A549 treated with DMSO at 1 μM for 4 hours (cell line): ENCODE data around the gene CRK. TPM values are rescaled to one million over a fixed set of nuclear protein-coding genes. Genes with fewer than 3 reads are reported as not detected.

Experiments
- total RNA-seq: library from RNA; stranded (reverse); fragments of 200-300 nt; extraction: Qiagen RNA extraction; gene quantifications from 5 replicates; pipeline ENCODE4 v1.2.3, GENCODE V29; 2022; ENCODE audit warnings: low read depth

Gene CRK
- 75.7 to 89.3 TPM (median 83.2 TPM) in 5 replicates for total RNA-seq

GRCh38 chr17:1455797-1456599 is at the start of gene CRK:
TSS of gene CRK (minus strand) at chr17:1456232. CDS start at chr17:1456117, 115 bp downstream.

DNA sequence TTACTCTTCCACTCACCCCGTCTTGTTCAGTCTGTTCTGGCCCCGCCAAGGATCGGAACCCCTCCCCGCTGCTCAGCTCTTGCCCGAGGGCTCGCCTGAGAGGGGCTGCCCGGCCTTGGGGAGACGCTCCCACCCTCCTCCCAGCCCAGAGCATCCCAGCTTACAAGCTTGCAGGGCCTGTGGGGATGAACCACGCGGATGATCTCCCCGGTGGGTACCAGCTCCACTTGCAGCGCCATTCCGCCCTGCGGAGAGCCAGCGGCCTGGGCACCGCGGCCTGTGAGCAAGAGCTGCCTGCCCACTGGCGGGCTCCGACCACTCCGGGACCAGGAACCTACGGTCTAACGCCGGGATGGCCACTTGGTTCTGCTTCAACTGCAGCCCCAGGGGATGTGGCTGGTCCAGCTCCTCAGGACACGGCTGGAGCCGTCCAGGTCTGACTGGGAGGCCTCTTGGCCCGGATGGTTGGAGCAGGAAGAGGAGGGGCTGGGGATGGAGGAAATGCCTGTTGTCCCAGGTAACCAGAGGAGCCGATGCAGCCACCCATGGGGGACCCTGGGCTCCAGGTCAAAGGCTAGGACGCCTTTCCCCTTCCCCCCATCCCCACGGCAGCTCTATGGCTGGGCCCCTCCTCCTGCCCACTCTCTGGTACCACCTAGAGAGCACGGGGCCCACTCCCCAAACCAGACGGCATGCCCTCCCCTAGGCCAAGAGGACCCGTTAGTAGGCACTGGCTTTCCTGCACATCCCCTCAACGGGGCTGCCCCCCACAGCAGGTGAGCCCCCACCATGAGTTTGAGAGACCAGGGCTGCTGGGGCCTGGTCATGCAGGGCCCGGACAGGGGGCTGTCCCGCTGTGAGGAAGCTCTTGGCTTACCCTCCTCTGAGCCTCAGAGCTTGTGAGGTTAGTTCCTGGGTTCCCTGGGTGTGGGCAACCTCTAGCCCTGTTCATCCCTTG is 36.5 kb upstream of the CRK start, which contains the start of gene MYO1C:
MYO1C (minus strand) TSS at position 438 of the 958 bp plus-strand sequence; CDS start at position 239, 199 bp downstream.

GRCh38 chr17:1399679-1400512 is 56.1 kb downstream of the CRK start, which contains the start of gene YWHAE:
TSS of gene YWHAE (minus strand) at chr17:1400222. CDS start at chr17:1400110, 112 bp downstream.

Other genes starting within 250 kb of the CRK start
- not detected in 5 replicates for gene BHLHA9, start 185.8 kb downstream of the CRK start, total RNA-seq
- gene TRARG1, start 176.6 kb downstream of the CRK start, total RNA-seq, result not detected in 5 replicates
- gene YWHAE, start 56.0 kb downstream of the CRK start, total RNA-seq, result 565 to 1,004 TPM (median 594 TPM) in 5 replicates
- 116 to 144 TPM (median 135 TPM) in 5 replicates for gene MYO1C, start 36.5 kb upstream of the CRK start, total RNA-seq
- 23.1 to 26.6 TPM (median 25.3 TPM) in 5 replicates for gene INPP5K, start 60.4 kb upstream of the CRK start, total RNA-seq
- 60.8 to 70.1 TPM (median 65.9 TPM) in 5 replicates for gene PITPNA, start 106.6 kb upstream of the CRK start, total RNA-seq
- 6.0 to 8.2 TPM (median 7.1 TPM) in 5 replicates for gene SLC43A2, start 172.6 kb upstream of the CRK start, total RNA-seq
- 0.16 to 0.43 TPM (median 0.24 TPM) in 5 replicates for gene SCARF1, start 189.5 kb upstream of the CRK start, total RNA-seq
- gene RILP, start 193.6 kb upstream of the CRK start, total RNA-seq, result 13.4 to 18.0 TPM (median 17.5 TPM) in 5 replicates
- 263 to 302 TPM (median 284 TPM) in 5 replicates for gene PRPF8, start 228.6 kb upstream of the CRK start, total RNA-seq